ENCODE results near the gene BBOF1. TPM values are rescaled to one million over a fixed set of nuclear protein-coding genes. Genes with fewer than 3 reads are reported as not detected.

The BBOF1 gene
- total RNA-seq, 1 donor from 2014 or later, result 5.7 TPM

DNA sequence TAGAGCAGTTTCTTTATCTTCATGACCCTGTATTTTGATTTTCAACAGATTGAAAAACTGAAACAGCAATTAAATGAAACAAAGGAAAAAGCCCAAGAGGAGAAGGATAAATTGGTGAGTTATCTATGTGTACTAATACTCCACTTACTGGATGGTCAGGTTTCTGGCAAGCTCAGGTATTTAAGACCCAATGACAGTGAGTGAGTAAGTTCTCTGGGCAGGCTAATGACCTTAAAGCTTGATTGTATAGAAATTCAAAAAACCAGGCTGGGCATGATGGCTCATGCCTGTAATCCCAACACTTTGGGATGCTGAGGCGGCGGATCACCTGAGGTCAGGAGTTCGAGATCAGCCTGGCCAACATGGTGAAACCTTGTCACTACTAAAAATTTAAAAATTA, 10.0 kb downstream of the BBOF1 start:
- TF ChIP-seq EZH2 (IDR thresholded peaks at IDR 0.05; ENCODE audit: insufficient read depth, low read length), result no peak
- TF ChIP-seq, protein P1, sequence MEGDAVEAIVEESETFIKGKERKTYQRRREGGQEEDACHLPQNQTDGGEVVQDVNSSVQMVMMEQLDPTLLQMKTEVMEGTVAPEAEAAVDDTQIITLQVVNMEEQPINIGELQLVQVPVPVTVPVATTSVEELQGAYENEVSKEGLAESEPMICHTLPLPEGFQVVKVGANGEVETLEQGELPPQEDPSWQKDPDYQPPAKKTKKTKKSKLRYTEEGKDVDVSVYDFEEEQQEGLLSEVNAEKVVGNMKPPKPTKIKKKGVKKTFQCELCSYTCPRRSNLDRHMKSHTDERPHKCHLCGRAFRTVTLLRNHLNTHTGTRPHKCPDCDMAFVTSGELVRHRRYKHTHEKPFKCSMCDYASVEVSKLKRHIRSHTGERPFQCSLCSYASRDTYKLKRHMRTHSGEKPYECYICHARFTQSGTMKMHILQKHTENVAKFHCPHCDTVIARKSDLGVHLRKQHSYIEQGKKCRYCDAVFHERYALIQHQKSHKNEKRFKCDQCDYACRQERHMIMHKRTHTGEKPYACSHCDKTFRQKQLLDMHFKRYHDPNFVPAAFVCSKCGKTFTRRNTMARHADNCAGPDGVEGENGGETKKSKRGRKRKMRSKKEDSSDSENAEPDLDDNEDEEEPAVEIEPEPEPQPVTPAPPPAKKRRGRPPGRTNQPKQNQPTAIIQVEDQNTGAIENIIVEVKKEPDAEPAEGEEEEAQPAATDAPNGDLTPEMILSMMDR (IDR thresholded peaks at IDR 0.05; ENCODE audit: insufficient read depth, low read depth, low read length), result no peak
- H3K4me2 ChIP-seq (ENCODE audit: low read length), result no peak overlapping the region
- H3K4me1 ChIP-seq (ENCODE audit: insufficient read depth, low read length), result no peaks in the 10 kb centered on the region
- no peak for FAIRE-seq
- no peak overlapping the region for H3K9ac ChIP-seq (ENCODE audit: low read length)
- H3K4me3 ChIP-seq (ENCODE audit: insufficient read depth, low read depth, low read length), result no peak overlapping the region
- H3K9me3 ChIP-seq (ENCODE audit: insufficient read depth, low read depth, low read length), result no peaks in the 10 kb centered on the region
- DNase-seq (ENCODE audit: low read depth), result no peak
- Mint-ChIP-seq H3K4me1 (ENCODE audit: low read depth, unreplicated experiment) (no peaks in the 10 kb centered on the region), H3K27me3 (ENCODE audit: low read depth, unreplicated experiment) (no peaks in the 10 kb centered on the region), H3K27ac (ENCODE audit: unreplicated experiment) (no peak overlapping the region), H3K9me3 (ENCODE audit: unreplicated experiment) (no peaks in the 10 kb centered on the region), H3K4me3 (ENCODE audit: unreplicated experiment) (no peak overlapping the region), H3K36me3 (ENCODE audit: low read depth, unreplicated experiment) (peaks cover 8% of the 10 kb centered on the region)
- no peaks in the 10 kb centered on the region for H3K36me3 ChIP-seq (ENCODE audit: insufficient read depth, low read length)
- H3K27ac ChIP-seq (ENCODE audit: low read depth, low read length), result no peak overlapping the region
- no peak overlapping the region for H2AFZ ChIP-seq (ENCODE audit: low read depth, low read length)
- H3K79me2 ChIP-seq (ENCODE audit: insufficient read depth, low read length), result no peaks in the 10 kb centered on the region
- no peaks in the 10 kb centered on the region for H4K20me1 ChIP-seq (ENCODE audit: insufficient read depth, low read length)
- no peaks in the 10 kb centered on the region for H3K27me3 ChIP-seq (ENCODE audit: insufficient read depth, low read length)

DNA sequence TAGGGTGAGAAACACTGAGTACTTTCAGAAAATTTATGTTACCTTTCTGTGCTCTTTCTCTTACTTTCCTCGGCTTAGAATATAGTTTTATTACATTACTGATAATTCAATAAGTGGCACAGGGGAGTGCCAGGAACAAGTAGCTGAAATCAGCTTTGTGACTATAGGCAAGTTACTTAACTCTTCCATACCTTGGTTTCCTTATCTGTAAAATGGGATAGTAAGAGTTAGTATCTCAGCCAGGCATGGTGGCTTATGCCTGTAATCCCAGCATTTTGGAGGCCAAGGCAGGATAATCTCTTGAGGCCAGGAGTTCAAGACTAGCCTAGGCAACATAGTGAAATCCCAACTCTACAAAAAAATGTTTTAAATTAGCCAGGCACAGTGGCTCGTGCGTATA, 15.4 kb downstream of the BBOF1 start:
- no peaks in the 10 kb centered on the region for H3K4me1 Mint-ChIP-seq (ENCODE audit: low read depth, unreplicated experiment)
- H3K9me3 Mint-ChIP-seq (ENCODE audit: unreplicated experiment), result no peaks in the 10 kb centered on the region
- Histone ChIP-seq H3K4me2 (ENCODE audit: low read length) (no peak overlapping the region), H3K4me3 (ENCODE audit: insufficient read depth, low read depth, low read length) (no peak overlapping the region), H3K27ac (ENCODE audit: low read depth, low read length) (no peak overlapping the region), H3K79me2 (ENCODE audit: insufficient read depth, low read length) (no peaks in the 10 kb centered on the region), H3K9me3 (ENCODE audit: insufficient read depth, low read depth, low read length) (no peaks in the 10 kb centered on the region), H3K4me1 (ENCODE audit: insufficient read depth, low read length) (no peaks in the 10 kb centered on the region), H3K9ac (ENCODE audit: low read length) (no peak overlapping the region), H2AFZ (ENCODE audit: low read depth, low read length) (no peak overlapping the region), H3K36me3 (ENCODE audit: insufficient read depth, low read length) (no peaks in the 10 kb centered on the region), H3K27me3 (ENCODE audit: insufficient read depth, low read length) (no peaks in the 10 kb centered on the region), H4K20me1 (ENCODE audit: insufficient read depth, low read length) (no peaks in the 10 kb centered on the region)
- FAIRE-seq (no peak), DNase-seq (ENCODE audit: low read depth) (no peak)
- no peak overlapping the region for H3K4me3 Mint-ChIP-seq (ENCODE audit: unreplicated experiment)
- no peaks in the 10 kb centered on the region for H3K27me3 Mint-ChIP-seq (ENCODE audit: low read depth, unreplicated experiment)
- no peak overlapping the region for H3K27ac Mint-ChIP-seq (ENCODE audit: unreplicated experiment)
- TF ChIP-seq, protein P1 (IDR thresholded peaks at IDR 0.05; ENCODE audit: insufficient read depth, low read depth, low read length), result no peak
- no peak for TF ChIP-seq EZH2 (IDR thresholded peaks at IDR 0.05; ENCODE audit: insufficient read depth, low read length)
- peaks cover 8% of the 10 kb centered on the region for H3K36me3 Mint-ChIP-seq (ENCODE audit: low read depth, unreplicated experiment)

DNA sequence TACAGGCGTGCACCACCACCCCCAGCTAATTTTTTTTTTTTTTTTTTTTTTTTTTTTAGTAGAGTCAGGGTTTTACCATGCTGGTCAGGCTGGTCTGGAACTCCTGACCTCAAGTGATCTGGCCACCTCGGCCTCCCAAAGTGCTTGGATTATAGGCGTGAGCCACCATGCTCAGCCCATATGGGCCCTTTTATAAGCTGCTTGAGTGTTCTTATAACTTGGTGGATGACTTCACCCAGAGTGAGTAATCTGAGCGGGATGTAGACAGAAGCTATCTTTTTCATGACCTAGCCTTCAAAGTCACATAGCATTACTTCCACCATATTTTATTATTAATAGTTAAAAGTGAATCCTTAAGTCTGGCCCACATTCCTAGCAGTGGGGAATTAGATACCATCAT, 16.4 kb downstream of the BBOF1 start:
- no peaks in the 10 kb centered on the region for H3K9me3 Mint-ChIP-seq (ENCODE audit: unreplicated experiment)
- Histone ChIP-seq H4K20me1 (ENCODE audit: insufficient read depth, low read length) (no peaks in the 10 kb centered on the region), H3K79me2 (ENCODE audit: insufficient read depth, low read length) (no peaks in the 10 kb centered on the region), H2AFZ (ENCODE audit: low read depth, low read length) (no peak overlapping the region), H3K4me1 (ENCODE audit: insufficient read depth, low read length) (no peaks in the 10 kb centered on the region), H3K9me3 (ENCODE audit: insufficient read depth, low read depth, low read length) (no peaks in the 10 kb centered on the region), H3K36me3 (ENCODE audit: insufficient read depth, low read length) (no peaks in the 10 kb centered on the region), H3K27ac (ENCODE audit: low read depth, low read length) (no peak overlapping the region), H3K9ac (ENCODE audit: low read length) (no peak overlapping the region), H3K27me3 (ENCODE audit: insufficient read depth, low read length) (no peaks in the 10 kb centered on the region), H3K4me2 (ENCODE audit: low read length) (no peak overlapping the region), H3K4me3 (ENCODE audit: insufficient read depth, low read depth, low read length) (no peak overlapping the region)
- TF ChIP-seq, protein P1 (IDR thresholded peaks at IDR 0.05; ENCODE audit: insufficient read depth, low read depth, low read length), result no peak
- no peak for TF ChIP-seq EZH2 (IDR thresholded peaks at IDR 0.05; ENCODE audit: insufficient read depth, low read length)
- peaks cover 7% of the 10 kb centered on the region for H3K36me3 Mint-ChIP-seq (ENCODE audit: low read depth, unreplicated experiment)
- DNase-seq (ENCODE audit: low read depth), result peak; percentile 43
- H3K4me3 Mint-ChIP-seq (ENCODE audit: unreplicated experiment), result no peak overlapping the region
- no peak for FAIRE-seq
- no peak overlapping the region for H3K27ac Mint-ChIP-seq (ENCODE audit: unreplicated experiment)
- no peaks in the 10 kb centered on the region for H3K4me1 Mint-ChIP-seq (ENCODE audit: low read depth, unreplicated experiment)
- H3K27me3 Mint-ChIP-seq (ENCODE audit: low read depth, unreplicated experiment), result no peaks in the 10 kb centered on the region

Data from astrocyte (in vitro differentiated cells and primary cell).